ENCODE results near the gene FHOD3. TPM values are rescaled to one million over a fixed set of nuclear protein-coding genes. Genes with fewer than 3 reads are reported as not detected.

The FHOD3 gene
- total RNA-seq, 4 donors from 2014 or later, result 24.1 to 51.4 (median 33.8) TPM

DNA sequence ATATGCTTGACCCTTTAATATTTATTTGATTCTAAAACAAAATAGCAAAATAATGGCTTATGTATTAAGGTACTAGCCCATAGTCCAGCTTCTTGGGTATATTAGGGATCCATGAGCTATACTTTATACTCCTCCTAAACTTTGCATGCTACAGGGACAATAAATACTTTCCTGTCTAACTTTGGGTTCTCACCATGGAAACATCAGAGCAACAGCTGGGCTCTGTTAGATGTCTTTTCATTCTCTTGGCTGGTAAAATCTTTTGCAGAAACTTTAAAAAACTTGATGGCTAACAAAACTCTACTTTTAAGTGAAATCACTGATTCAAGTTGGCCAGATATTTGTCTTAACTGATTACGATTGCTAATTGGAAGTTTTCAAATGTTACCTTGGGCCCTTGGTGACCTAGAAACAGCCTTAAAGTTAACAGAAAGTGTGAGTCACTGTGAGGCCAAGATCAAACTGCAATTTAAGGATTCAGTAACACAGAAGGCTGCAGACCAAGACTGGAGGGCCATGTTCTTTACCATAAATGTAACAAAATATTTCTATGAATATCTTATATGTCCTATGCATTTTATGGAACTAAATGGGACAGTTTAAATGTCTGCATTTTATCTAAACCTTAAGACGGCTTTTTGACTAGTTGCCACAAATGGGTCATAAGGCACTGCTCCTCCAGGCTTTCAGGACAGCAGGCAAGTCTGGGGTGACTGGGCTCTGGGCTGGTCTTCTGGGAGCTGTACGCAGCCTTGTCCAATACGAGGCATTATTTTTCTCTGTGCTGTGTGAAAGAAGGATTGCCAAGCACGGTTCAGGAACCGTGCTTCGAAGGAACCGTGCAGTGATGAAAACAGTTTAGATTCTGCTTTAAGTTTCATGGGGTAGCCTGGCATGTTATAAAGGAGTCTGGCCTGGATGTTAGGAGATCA is 342.8 kb downstream of the FHOD3 start:
- Histone ChIP-seq H3K27ac (replicated peaks in 1 of 4) (peak overlapping the region in 2 of 4 donors; percentile 27 to 34), H3K36me3 (no peaks in the 10 kb centered on the region), H3K9me3 (no peaks in the 10 kb centered on the region), H3K4me1 (peaks cover 8 to 17% (median 15%) of the 10 kb centered on the region in 4 donors), H3K27me3 (no peaks in the 10 kb centered on the region), H3K4me3 (no peak overlapping the region)
- intact Hi-C loops (cut with DNase I), result no loop called here
- TF ChIP-seq POLR2A (IDR thresholded peaks at IDR 0.05; ENCODE audit: low read depth) (no peak), EP300 (IDR thresholded peaks at IDR 0.05) (no peak), POLR2AphosphoS5 (IDR thresholded peaks at IDR 0.05) (no peak), CTCF (IDR thresholded peaks at IDR 0.05) (no peak)
- WGBS, result 32% methylated on average over 8 of the region's 8 CpGs
- DNase-seq (ENCODE audit: extremely low spot score), result no peak

DNA sequence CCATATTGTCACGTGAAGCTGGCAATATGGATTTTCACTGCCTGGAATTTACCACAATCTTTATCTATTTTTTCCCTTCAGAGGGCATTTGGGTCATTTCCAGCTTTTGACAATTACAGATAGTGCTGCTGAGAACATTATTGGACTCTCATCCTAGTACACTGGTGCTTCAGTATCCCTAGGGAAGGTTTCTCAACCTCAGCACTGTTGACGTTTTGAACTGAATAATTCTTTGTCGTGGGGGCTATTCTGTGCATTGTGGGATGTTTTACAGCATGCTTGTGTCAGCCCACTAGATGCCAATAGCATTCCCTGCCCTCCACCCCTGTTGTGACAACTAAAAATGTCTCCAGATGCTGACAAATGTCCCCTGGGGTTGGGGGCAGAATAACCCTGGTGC is 345.5 kb downstream of the FHOD3 start:
- no peak for DNase-seq (ENCODE audit: extremely low spot score)
- Histone ChIP-seq H3K36me3 (no peaks in the 10 kb centered on the region), H3K4me3 (no peak overlapping the region), H3K9me3 (no peaks in the 10 kb centered on the region), H3K4me1 (peaks cover 8 to 17% (median 15%) of the 10 kb centered on the region in 4 donors), H3K27me3 (no peaks in the 10 kb centered on the region), H3K27ac (replicated peaks in 1 of 4) (no peak overlapping the region)
- 62% methylated on average over 3 of the region's 3 CpGs for WGBS
- intact Hi-C loops (cut with DNase I), result no loop called here
- no peak for TF ChIP-seq POLR2AphosphoS5 (IDR thresholded peaks at IDR 0.05)
- TF ChIP-seq EP300 (IDR thresholded peaks at IDR 0.05), result no peak
- TF ChIP-seq POLR2A (IDR thresholded peaks at IDR 0.05; ENCODE audit: low read depth), result no peak
- no peak for TF ChIP-seq CTCF (IDR thresholded peaks at IDR 0.05)

GRCh38 chr18:36648803-36649202 is 351.3 kb downstream of the FHOD3 start:
- Histone ChIP-seq H3K9me3 (no peaks in the 10 kb centered on the region), H3K4me1 (no peaks in the 10 kb centered on the region), H3K4me3 (no peak overlapping the region), H3K27ac (replicated peaks in 1 of 4) (no peak overlapping the region), H3K36me3 (no peaks in the 10 kb centered on the region), H3K27me3 (no peaks in the 10 kb centered on the region)
- 93% methylated on average over 3 of the region's 3 CpGs for WGBS
- peak; percentile 53 for DNase-seq (ENCODE audit: extremely low spot score)
- TF ChIP-seq POLR2A (IDR thresholded peaks at IDR 0.05; ENCODE audit: low read depth) (no peak), EP300 (IDR thresholded peaks at IDR 0.05) (no peak), CTCF (IDR thresholded peaks at IDR 0.05) (no peak), POLR2AphosphoS5 (IDR thresholded peaks at IDR 0.05) (no peak)
- intact Hi-C loops (cut with DNase I), result no loop called here

GRCh38 chr18:36649205-36649604 is 351.7 kb downstream of the FHOD3 start:
- WGBS, result 75% methylated on average over 3 of the region's 3 CpGs
- peak; percentile 53 for DNase-seq (ENCODE audit: extremely low spot score)
- no peaks in the 10 kb centered on the region for H3K36me3 ChIP-seq
- H3K27me3 ChIP-seq, result no peaks in the 10 kb centered on the region
- H3K4me1 ChIP-seq, result no peaks in the 10 kb centered on the region
- no peaks in the 10 kb centered on the region for H3K9me3 ChIP-seq
- H3K4me3 ChIP-seq, result no peak overlapping the region
- intact Hi-C loops (cut with DNase I), result no loop called here
- no peak overlapping the region for H3K27ac ChIP-seq (replicated peaks in 1 of 4)
- no peak for TF ChIP-seq POLR2A (IDR thresholded peaks at IDR 0.05; ENCODE audit: low read depth)
- no peak for TF ChIP-seq CTCF (IDR thresholded peaks at IDR 0.05)
- TF ChIP-seq POLR2AphosphoS5 (IDR thresholded peaks at IDR 0.05), result no peak
- TF ChIP-seq EP300 (IDR thresholded peaks at IDR 0.05), result no peak

Measured in esophagus muscularis mucosa (tissue), 4 donors.